Caki2 (cell line): ENCODE data around the gene PRUNE2. TPM values are rescaled to one million over a fixed set of nuclear protein-coding genes. Genes with fewer than 3 reads are reported as not detected.
A peak's percentile ranks its signal among the peaks of the same experiment; 100 is the strongest.
"Not testable (repeated sequence)": the region's sequence is repeated elsewhere in the genome, so short reads cannot be mapped to it uniquely, and the experiment has no call there.

ENCODE experiments used
- DNase-seq: peaks from one replicate; pipeline ENCODE4 v3.0.0-alpha.2; 2015; ENCODE audit warnings: low read depth
- in situ Hi-C: cut with HindIII; loops from 2 replicates; pipeline ENCODE4 v1.10.0; 2016; ENCODE audit warnings: low sequenced_read_pairs, low pct_unique_long_range_greater_than_20kb, mixed read lengths
- total RNA-seq: library from RNA; depleted of rRNA; stranded (reverse); fragments of >200 nt; shearing (Covaris generic); gene quantifications from 2 replicates; pipeline ENCODE4 v1.2.3, GENCODE V29; 2014; ENCODE audit warnings: low replicate concordance

The PRUNE2 gene
- total RNA-seq, 1 experiment from 2014 or later, result 6.6 TPM

DNA sequence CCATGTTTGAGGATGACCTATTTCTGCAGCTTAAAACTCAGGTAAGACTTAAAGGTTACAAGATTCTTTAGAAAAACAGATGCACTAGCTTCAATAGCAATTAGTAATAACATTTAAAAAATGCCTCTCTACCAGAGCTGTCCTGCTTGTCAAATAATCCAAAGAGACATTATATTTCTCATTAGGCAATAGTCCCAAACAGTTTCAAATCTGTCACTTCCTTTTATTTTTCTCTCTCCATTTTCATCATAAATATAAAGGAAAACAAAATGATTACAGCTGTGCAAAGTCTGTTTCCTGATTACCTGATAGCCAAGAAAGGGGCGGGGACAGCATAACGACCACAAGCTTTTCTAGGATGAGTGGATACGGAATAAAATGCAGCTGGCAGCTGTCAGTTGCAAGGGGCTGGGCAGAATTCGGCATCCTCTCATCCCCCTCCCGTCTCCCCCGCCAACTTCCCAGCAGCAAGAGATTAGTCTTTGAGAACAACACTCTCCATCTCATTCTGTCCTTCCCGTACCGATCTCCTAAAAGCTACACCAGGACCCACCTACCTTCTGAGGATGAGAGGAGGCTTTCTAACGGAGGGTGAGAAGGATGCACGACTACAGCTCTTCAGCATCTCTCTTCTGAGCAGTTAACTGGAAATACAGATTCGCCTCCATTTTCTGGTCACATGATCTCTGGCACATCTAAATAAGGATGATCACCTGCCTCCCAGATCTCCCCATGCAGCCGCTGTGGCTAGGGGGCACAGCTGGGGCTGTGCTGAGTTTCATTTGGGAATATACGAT is 214.2 kb downstream of the PRUNE2 start:
- in situ Hi-C loops, result no loop called here
- DNase-seq, result no peak

DNA sequence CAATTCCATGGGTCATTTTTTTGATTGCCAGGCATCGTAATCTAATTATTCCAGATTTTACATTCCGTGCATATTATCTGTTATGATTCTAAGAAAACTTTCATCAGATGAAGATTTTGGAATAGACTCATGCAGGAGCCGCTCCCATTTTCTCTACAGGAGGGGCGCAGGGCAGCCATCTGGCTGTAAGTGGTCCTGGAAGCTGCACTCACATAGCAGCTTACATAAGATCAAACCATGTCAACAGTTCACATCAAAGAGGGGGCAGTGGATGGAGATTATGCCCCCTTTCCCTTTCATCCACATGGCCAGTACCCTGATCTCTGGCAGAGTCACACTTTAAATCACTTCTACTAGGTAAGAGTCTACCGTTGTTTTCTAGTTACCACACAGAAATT is 214.9 kb downstream of the PRUNE2 start:
- DNase-seq, result no peak
- in situ Hi-C loops, result no loop called here

DNA sequence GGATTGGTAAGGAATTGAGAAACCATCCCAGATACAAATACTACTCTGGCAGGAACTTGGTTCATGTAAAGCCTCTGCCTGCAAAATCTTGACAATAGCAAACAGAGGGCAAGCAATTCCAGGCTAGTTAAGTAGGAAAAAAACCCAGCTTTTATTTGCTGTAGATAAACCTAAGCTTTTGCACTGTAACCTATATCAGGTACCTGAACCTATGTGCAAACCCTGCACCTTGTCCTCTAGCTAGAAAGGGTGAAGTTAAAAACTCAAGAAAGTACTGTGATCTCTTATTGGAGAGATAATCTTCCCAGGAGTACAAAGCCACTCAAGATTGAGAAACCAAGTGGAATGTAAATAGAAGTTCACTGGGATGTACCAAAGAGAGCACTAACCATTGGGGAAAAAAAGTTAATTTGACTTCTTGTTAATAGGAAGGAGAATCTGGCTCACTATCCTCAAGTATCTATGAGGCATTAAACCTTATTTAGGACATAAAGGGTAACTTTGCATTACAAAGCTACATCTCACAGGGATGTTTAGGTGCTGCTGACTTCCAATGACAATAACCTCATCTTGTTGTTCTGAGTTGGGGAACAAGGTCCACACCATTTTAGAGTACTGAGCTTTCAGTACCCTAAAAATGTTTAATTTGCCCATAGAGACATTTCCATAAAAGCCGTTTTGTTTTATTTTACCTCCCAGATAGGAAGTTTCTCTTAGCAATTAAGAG is 215.5 kb downstream of the PRUNE2 start:
- DNase-seq, result no peak
- in situ Hi-C loops, result no loop called here

DNA sequence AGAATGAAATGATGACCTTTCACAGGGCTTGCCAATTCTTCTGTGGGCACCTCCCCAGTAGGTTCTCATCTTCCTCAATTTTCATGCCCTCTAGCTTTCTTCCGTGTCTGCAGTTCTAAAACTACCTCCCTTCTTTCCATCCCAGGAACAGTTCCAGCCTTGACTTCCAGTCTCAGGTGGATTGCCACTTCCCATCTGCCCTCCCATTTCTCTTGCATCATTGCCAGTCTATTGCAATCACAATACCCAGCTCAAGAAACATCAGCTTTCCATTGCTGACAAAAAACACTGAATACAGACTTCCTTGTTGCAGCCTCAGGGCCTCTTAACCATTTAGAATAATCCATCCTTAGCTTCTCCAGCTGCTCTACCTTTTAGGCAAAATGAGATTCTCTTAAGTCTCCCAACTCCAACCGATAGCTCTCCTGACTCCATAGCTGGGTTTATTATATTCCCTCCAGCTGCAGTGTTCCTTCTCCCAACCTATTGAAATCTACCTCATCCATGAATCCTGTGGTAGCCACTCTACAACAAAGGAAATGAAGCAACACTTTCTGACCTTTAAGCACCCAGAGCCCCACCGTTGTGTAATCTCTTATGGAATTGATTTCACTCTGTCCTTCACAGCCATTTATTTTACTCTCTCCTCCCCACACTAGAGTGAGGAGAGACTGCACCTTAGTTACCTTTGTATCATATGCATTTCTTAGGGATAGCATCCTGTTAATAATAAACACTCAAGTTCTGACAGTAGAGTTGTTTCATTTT is 217.3 kb downstream of the PRUNE2 start:
- DNase-seq, result no peak
- in situ Hi-C loops, result no loop called here

DNA sequence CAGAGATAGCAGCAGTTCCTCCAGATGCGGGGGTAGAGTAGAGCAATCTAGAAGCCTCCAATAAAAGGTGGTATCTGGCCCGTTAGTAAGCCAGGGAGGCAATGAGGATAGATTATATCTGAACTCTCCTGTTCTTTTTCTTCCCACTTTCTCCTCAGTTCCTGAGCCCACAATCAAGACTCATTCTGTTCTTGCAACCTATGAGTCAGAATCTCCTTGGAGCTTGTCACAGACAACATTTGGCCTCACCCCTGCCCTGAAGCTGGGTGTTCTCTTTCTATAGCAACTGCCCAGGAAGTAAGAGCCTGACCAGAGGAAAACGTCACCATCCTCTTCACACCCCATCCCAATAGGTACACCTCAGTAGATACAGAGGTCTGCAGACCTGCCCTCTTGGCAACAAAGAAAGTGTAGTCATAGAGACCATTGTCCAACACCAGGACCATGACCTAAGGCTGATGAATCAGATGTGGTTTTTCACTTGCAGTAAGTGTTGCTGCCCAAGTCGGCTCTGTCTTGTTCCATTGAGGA is 218.0 kb downstream of the PRUNE2 start:
- in situ Hi-C loops, result no loop called here
- peak; percentile 47 for DNase-seq

DNA sequence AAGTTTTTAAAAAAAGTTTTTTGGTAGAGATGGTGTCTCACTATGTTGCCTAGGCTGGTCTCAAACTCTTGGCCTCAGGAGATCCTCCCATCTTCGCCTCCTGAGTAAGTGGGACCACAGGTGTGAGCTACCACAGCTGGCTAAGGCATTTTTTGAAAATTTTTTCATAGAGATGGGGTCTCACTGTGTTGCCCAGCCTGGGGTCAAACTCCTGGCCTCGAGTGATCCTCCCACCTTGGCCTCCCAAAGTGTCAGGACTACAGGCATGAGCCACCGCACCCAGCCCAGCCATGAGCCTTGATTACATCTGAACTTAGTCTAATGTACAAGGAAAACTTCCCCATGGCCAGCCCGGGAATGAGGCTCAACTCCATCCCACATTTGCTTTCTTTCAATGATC is 219.2 kb downstream of the PRUNE2 start:
- no peak for DNase-seq
- in situ Hi-C loops, result no loop called here

DNA sequence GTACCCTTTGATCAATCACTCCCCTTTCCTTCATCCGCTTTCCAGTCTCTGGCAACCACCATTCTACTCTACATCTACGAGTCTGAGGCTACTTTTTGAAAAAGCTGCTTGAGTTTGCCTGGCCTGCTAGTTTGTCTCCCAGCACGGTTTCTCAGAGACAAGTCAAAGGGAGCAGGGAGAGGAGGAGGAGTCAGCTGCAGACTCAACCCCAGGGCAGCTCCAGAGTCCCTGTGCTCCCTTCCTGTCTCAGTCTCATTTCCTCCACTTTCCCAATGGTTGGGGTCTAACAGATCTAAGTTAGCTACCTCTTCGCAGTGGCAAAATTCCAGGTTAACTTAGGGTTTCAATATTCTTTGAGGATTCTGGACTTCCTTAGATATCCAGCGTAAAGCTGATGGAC is 221.7 kb downstream of the PRUNE2 start:
- in situ Hi-C loops, result no loop called here
- no peak for DNase-seq

DNA sequence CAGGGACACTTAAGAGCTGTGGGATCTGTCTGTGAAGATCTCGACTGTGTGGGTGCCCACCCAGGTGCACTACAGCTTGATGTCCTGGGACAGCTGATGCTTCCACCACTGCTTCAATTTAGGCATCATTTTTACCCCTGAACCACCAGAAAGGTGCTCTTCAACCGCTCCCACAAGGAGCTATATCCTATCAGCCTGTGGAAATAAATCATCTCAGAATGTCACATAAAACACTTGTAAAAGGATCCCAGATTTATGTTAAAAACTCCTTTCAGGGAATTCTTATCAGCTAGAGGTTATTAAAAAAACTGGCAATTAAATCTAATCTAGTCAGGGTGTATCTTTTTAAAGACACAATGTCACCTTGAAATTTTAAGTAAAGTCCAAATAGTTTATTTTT is 224.4 kb downstream of the PRUNE2 start:
- in situ Hi-C loops, result no loop called here
- DNase-seq, result no peak

DNA sequence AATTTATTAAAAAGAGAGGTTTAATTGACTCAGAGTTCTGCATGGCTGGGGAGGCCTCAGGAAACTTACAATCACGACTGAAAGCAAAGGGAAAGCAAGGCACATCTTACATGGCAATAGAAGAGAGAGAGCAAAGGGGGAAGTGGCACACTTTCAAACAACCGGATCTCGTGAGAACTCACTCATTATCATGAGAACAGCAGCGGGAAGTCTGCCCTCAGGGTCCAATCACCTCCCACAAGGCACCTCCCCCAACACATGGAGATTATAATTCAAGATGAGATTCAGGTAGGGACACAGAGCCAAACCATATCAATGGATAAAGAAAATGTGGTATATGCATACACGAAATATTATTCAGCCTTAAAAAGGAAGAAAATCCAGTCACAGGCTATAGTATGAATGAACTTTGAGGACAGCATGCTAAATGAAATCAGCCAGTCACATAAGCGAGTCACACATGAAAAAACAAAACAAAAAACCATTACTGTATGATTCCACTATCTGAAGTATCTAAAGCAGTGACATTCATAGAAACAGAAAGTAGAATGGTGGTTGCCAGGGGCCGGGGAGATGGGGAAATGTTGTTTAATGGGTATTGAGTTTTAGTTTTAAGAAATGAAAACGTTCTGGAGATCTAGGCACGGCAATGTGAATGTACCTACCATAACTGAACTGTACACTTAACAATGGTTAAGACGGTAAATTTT is 225.0 kb downstream of the PRUNE2 start:
- DNase-seq, result no peak
- in situ Hi-C loops, result no loop called here

DNA sequence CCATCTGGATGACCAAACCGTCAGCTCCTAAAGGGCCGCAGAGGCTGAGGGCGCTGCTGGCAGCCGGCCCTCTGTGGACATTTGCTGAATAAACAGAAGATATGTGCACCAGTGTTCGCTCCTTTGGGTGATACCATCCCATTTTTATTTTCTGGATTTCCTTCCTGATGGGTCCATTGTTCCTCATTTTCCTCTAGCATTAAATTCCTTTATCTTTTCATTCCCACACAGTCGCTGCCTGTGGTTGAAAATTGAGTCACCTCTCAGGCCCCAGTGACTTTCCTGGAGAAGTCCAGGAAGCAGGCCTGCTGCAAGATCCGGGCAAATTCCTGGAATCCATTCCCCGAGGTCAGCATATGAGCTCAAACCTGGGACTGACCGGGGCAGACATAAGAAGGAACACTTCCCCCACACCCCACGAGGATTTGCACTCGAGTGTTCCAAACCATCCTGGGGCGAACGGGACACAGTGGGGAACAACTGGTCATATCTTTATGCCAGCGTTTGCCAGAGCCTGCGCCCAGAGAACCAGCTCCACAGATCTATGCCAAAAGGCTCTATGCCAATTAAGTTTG is 228.3 kb downstream of the PRUNE2 start:
- in situ Hi-C loops, result no loop called here
- DNase-seq, result no peak

DNA sequence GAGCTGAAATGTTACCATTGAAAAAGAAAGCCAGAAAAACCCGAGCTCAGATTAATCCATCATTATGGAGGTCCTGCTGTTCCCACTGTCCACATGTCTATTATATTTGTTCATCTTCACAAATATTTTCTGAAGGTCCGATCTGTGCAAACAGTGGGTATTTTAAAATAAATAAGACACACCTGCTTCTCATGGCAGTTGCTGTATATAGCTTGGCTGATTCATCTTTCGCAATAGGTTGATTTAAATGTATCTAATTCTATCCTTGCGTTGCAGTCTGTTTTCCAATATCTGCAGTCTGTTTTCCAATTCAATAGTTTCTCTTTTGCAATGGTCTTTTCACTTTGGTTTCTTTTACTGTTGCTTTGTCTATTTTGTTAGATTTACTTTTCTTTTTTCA is 229.1 kb downstream of the PRUNE2 start:
- DNase-seq, result no peak
- in situ Hi-C loops, result no loop called here

DNA sequence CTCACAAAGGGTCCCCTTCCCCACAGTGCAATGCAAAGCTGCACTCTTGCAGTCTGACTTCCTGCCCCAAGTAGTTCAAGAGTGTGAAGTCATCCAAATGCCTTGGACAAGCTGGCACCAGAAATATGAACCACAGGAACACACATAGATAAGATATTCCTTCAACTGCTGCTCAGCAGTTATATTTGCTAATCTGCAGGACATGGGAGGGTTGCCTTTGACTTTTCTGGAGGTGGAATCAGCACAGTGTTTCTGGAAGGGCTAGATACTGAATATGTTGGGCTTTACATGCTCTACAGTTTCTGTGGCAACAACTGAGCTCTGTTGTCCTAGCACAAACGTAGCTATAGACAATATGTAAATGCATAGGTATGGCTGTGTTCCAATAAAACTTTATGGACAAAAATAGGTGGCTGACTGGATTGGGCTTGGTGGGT is 238.4 kb downstream of the PRUNE2 start:
- in situ Hi-C loops, result no loop called here
- DNase-seq, result no peak

DNA sequence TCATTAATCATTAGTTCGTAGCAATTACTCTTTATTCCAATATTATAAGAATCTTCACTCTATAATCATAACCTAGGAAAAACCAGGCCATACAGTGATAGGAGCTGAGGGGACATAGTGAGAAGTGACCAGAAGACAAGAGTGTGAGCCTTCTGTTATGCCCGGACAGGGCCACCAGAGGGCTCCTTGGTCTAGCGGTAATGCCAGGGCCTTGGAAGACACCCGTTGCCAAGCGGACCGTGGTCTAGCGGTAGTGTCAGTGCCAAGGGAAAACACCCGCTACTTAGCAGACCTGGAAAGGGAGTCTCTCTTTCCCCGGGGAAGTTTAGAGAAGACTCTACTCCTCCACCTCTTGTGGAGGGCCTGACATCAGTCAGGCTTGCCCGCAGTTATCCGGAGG is 239.9 kb downstream of the PRUNE2 start:
- DNase-seq, result peak; percentile 42
- in situ Hi-C loops, result not testable (repeated sequence)

DNA sequence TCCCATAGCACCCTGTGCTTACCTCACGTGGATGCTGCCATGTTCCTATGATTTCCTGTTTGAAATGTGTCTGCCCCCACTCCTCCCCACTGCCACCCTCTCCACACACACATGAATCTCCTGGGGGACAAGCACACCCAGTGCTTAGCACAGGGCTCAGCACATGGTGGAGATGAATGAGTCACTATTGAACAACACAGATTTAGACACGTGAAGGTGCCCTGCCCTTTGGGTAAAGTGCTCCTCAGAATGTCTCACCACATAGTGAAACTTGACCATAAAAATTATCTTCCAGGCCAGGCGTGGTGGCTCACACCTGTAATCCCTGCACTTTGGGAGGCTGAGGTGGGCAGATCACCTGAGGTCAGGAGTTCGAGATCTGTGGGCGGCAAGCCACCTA is 240.5 kb downstream of the PRUNE2 start:
- in situ Hi-C loops, result no loop called here
- no peak for DNase-seq

DNA sequence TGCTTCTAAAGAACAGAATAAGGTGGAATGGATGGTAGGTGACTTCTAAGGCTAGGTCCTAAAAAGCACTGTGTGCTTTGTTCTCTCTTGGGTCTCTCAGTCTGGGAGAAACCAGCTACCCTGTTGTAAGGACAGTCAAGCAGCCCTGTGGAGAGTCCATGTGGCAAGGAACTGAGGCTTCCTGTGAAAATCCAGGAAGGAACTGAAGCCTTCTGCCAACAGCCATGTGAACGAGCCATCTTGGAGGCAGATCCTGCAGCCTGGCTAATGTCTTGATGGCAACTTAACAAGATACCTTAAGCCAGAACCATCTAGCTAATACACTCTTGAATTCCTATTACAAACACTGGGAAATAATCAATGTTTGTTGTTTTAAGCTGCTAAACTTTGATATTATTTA is 241.8 kb downstream of the PRUNE2 start:
- in situ Hi-C loops, result no loop called here
- DNase-seq, result no peak

DNA sequence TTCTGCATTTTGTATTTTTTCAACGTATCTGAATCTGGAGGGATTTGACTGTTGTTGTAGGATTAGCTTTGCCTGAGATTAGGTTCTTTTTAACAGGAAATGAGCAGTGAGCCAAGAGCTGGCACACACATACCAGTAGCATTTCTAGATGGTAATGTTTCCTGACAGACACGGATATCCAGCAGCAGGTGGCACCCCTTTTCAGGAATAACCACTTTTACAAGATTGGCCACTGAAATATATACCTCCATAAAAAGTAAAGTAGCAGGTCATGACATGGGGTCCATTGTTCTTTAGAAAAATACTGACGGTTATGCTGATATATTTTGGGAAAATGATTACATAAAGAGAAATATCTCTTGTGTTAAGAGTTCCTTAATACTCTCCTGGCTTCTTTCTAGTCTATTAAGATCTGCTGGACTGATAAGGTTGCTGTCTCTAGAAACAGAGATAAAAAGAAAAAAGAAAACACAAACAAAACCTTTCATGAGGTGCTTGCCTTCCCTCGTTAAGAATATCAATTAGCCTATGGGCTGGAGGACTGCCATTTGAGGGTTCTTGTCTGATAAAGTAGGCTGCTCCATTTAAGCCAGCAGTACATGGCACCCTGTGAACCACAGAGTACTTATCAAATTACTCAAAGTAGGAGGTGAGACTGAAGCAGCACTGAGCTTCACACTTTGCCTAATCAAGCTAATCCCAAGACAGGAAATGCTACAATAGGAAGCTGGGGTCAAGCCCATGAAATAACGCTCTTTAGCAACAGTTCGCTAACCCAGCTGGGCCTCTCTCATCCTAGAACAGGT is 243.2 kb downstream of the PRUNE2 start:
- DNase-seq, result no peak
- in situ Hi-C loops, result no loop called here

DNA sequence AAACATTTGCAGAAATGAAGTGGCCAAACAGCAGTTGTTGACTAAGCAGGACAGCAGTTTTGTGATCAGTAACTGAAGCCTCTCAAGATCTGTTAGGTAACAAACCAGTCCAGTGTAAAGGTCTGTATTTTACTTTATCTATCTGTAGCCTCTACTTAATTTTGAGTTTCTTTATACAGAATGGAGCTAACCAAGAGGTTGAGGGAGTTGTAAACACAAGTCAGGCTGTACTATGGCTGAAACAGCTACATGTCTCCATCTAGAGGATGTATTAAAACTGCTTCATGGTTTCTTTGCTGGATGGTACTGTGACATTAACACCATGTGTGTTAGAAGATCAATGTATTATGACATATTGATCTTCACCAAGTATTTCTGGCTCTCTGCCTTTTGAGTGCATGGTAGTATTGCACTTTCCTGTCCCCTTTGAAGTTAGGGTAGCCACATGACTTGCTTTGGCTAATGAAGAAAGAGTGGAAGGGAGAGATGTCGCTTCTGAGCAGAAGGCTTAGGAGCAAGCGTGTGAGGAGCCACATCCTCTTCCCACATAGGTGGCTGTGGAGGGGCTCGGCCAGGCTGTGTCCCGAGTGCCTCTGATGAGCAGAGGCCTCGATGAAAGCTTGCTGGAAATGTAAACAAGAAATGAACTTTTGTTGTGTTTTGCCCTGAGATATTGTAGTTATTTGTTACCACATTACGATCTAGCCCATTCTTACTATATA is 247.2 kb downstream of the PRUNE2 start:
- in situ Hi-C loops, result no loop called here
- peak; percentile 42 for DNase-seq
